ENCODE results near the gene KRT39.
A peak's percentile ranks its signal among the peaks of the same experiment; 100 is the strongest.

Gene KRT39

DNA sequence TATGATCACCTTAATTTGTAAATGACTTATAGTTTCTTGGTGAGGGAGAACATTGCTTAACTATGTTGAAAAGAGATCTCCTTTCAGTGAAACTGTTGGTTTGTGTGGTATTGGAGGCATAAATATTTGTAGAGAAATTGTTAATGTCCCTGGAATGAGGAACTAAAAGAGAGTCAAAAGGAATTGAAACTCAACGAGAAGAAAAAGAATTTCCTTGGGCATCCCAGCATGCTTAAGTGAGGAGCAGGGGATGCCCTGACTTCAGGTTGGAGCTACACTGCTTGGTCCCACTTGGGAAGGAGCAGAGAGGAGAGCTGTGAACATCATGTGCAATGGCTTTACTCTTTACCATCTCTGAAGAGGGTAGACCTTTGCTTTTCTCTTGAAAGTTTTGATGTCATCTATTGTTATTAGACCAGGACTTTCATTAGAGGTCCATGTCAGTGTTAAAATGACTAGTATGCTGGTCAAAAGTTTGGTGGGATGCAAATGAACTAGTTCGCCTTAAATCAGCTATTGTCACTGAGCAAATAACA is 51.0 kb downstream of the KRT39 start:
- no peak overlapping the region for H3K27ac ChIP-seq
- TF ChIP-seq, protein P1, sequence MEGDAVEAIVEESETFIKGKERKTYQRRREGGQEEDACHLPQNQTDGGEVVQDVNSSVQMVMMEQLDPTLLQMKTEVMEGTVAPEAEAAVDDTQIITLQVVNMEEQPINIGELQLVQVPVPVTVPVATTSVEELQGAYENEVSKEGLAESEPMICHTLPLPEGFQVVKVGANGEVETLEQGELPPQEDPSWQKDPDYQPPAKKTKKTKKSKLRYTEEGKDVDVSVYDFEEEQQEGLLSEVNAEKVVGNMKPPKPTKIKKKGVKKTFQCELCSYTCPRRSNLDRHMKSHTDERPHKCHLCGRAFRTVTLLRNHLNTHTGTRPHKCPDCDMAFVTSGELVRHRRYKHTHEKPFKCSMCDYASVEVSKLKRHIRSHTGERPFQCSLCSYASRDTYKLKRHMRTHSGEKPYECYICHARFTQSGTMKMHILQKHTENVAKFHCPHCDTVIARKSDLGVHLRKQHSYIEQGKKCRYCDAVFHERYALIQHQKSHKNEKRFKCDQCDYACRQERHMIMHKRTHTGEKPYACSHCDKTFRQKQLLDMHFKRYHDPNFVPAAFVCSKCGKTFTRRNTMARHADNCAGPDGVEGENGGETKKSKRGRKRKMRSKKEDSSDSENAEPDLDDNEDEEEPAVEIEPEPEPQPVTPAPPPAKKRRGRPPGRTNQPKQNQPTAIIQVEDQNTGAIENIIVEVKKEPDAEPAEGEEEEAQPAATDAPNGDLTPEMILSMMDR (conservative IDR thresholded peaks at IDR 0.05) = no peak

DNA sequence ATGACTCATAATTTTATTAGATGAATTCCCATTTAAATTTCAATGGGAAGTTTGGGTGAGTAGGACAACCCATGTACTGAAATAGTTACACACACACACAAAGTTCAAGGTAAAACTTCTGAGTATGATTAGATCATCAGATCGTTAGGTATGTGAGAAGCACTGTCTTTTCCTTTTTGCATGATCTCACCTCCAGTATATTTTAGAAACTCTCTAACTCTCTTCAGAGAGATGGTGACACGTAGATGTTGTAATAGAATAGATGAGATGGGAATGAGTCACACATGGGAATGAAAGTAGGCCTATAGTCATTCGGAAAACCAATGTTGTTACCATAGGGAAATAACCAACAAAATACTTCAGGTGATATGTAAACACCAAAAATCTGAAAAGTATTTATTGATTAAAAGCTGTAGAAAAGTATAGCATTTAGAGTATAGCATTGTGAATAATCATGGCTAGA is 51.5 kb downstream of the KRT39 start:
- no peak overlapping the region for H3K27ac ChIP-seq
- TF ChIP-seq, protein P1 (conservative IDR thresholded peaks at IDR 0.05) = no peak

DNA sequence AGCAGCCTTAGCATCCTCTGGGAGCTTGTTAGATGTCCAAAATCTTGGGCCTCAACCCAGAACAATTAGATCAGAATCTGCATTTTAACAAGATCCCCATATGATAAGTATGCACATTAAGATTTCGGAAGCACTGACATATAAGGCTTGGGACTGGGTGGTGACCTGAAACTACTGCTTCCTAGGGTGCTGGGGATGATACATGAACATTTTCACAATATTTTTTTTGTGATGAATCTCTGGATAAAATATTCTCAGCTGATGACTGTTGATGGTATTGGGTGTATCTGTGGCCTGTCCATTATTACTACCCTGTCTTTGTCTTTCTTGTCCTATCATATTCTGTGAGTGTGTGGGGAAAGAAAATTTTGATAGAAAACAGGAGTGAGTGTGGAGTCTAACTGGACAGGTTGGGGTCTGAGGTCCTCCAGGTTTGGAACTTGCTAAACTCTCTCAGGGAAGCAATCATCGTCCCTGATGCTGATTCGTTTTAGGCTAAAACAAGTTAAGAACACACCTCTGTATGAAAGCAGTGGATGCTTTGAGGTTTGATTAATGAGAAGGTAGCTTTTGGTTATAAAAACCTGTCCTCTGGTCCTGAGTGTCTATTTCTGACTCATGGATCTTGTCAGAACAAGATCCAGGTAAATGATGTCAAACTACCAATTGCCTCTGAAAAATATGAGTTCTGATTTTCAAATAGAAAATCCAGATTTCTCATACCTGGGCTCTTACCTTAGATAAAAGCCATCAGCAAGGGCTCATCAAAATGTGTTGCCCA is 52.5 kb downstream of the KRT39 start:
- TF ChIP-seq, protein P1 (conservative IDR thresholded peaks at IDR 0.05) = no peak
- H3K27ac ChIP-seq = no peak overlapping the region

DNA sequence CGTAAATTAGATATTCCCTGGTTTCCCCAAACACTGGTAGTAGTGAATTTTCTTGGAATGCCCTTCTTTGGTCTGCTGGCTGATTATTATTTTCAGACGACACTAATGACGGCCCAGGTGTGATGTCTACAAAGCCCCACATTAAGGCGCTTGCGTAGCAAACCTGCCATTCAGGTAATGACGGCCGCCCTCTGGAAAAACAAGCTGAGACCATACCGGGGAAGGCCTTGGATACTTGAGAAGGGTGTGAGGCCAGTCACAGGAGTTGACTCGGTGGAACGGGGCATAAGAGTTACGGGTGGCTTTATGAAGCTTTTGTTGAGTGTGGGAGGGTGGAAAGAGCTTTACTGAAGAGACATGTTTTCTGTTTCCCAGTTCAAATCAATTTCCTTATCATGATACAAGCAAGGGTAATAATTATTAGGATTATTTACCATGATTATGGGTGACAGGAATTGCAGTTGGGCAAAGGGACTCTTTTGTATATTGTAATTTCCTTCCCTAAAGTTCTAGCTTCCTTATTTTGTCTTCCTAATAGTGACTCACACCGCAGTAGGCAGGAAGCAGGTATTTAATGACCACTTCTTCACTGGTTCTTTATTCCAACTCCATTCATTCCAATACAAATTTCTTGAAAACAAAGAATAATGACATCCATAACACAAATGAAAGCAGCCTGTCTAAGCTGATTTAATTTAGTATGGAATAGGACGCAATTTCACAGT is 54.1 kb downstream of the KRT39 start:
- no peak overlapping the region for H3K27ac ChIP-seq
- TF ChIP-seq, protein P1 (conservative IDR thresholded peaks at IDR 0.05) = no peak

DNA sequence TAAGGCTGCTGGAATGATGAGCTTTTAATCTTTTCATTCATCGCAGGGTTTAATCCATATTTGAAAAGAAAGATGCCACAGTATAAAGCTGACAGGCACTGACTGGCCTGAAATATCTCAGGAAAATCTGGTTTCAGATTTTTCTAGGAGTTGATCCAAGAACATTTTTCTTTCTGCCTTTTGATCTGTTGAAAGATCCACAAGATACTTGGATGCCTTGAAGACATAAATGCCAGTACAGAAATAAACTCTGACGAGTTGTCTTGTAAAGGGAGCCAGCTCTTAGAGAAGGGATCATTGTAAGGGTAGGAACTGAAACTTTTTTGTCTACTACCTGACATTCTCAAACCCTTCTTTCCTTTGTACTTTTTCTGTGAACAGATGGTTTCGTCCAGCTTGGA is 56.3 kb downstream of the KRT39 start:
- TF ChIP-seq, protein P1 (conservative IDR thresholded peaks at IDR 0.05) = no peak
- peak overlapping the region; percentile 20; the same call in 1 of the 2 replicates for H3K27ac ChIP-seq

DNA sequence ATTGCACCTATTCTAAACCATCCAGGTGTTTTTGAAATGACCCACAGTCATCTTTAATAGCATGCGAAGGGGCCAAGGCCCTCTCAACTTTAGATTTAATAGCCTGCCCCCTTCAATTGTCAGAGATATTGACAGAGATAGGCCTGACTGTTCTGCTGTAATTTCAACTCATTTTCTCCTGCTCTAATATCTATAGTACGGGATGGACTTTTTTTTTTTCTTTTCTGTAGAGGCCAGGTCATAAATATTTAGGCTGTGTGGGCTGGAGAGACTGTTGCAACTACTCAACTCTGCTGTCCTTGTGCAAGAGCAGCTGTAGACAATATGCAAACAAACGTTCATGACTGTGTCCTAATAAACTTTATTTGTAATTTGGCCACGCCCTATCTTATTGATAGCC is 57.0 kb downstream of the KRT39 start:
- peak overlapping the region; percentile 20 for H3K27ac ChIP-seq
- TF ChIP-seq, protein P1 (conservative IDR thresholded peaks at IDR 0.05) = no peak

DNA sequence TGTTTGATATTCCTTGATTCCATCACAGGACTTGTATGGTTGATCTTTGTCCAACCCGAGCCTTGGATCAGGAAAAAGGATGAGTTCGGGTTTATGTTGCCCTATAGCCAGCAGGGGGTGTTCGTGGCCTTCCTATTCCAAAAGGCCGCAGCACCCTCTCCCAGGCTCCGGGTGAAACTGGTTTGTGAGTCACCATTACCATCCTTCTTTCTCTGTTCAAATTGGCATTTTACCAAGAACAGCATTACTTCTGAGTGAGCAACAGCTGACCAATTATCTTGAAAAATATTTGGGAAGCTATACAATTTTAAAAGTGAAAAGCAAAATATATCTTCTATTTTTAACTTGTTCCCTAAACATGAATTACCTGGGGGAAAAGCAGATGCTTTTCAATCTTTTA is 57.4 kb downstream of the KRT39 start:
- peak overlapping the region; percentile 20; the same call in 1 of the 2 replicates for H3K27ac ChIP-seq
- TF ChIP-seq, protein P1 (conservative IDR thresholded peaks at IDR 0.05) = peak; percentile 89

All from VCaP (cell line).